Activated CD8-positive, alpha-beta memory T cell treated with anti-CD3 and anti-CD28 coated beads for 36 hours (primary cell): ENCODE results near the gene CDH13. TPM values are rescaled to one million over a fixed set of nuclear protein-coding genes. Genes with fewer than 3 reads are reported as not detected.

Experiments
- CTCF ChIA-PET: fragments of 350-600 bp; sonication (Branson Sonifier 250); formaldehyde crosslinking; loops from one replicate; lab custom pipeline; 2021; ENCODE audit warnings: antibody characterized with exemption; lab: Charles Lee
- POLR2A ChIA-PET: fragments of 350-600 bp; sonication (Branson Sonifier 250); formaldehyde crosslinking; loops from one replicate; lab custom pipeline; 2021; ENCODE audit warnings: antibody characterized with exemption; lab: Charles Lee
- total RNA-seq, 2 experiments: library from RNA; stranded (reverse); gene quantifications; one replicate each; pipeline ENCODE4 v1.2.3, GENCODE V29; 2021

The CDH13 gene
- total RNA-seq, 2 experiments from 2014 or later, result not detected

GRCh38 chr16:83843657-83844056 lies 1216.9 kb downstream of the CDH13 start:
- ChIA-PET POLR2A (no interaction called here), CTCF (no interaction called here)

GRCh38 chr16:83845263-83845662 lies 1218.5 kb downstream of the CDH13 start:
- ChIA-PET CTCF (no interaction called here), POLR2A (no interaction called here)

DNA sequence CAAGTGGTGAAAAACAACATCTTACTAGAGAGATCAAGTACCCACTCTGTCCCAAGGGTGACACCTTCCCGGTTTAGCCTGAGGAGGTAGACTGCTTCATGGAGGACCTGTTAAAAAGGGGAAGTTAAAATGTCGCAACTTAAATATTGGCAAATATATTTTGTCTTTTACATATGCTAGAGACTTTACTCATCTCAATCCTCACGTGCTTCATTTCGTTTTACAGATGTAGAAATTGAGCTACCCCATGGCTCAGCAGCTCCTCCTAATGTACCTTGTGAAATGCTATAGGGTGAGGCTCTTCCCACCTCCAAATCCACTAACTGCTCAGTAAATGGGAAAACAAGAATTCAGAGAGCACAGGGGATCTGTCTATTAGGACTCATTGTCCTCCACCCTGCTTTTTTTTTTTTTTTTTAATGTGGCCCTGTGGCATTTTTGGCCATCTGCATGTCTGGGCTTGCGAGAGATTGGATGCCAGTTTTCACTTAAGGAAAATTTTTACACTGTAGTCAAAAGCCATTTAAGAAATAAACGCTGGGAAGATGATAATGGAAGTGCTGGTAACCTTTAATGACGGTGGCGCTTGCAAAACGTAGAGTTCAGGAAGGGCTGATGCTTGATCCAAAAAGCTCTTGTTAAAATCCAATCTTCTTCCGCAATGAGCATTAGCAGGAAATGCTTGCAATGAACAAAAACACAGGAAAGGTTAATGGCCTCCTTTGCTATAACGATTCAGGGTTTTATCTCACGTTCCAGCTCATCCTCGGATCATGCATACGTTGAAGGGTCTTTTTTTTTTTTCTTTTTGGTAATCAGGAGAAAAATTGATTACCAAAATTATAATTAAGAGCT lies 1220.8 kb downstream of the CDH13 start:
- ChIA-PET CTCF (interaction anchor here (0.6 kb wide), 1 partner anchor 145 kb away, joined by 4 read pairs; no protein-coding TSS in a partner anchor), POLR2A (no interaction called here)

GRCh38 chr16:83849421-83849820 lies 1222.7 kb downstream of the CDH13 start:
- ChIA-PET POLR2A (no interaction called here), CTCF (no interaction called here)
